ENCODE measurements around the gene RPS24. TPM values are rescaled to one million over a fixed set of nuclear protein-coding genes. Genes with fewer than 3 reads are reported as not detected.
A peak's percentile ranks its signal among the peaks of the same experiment; 100 is the strongest.

Gene RPS24
- total and polyA plus RNA-seq, 8 donors: 1,239 to 4,429 (median 3,593) TPM

DNA sequence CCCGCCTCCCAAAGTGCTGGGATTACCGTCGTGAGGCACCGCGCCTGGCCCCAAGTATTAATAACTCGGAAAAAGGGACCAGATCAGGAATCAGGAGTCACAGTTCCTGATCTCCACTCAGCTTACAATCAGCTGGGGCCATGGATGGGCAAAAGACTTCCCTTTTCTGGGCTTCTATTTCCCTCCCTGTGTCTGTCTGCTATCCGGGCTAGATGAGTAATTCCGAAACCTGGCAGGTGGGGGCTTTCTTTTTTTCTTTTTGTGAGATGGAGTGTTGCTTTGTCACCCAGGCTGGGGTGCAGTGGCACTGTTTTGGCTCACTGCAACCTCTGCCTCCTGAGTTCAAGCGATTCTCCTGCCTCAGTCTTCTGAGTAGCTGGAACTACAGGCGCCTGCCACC is 11.6 kb downstream of the RPS24 start:
- intact Hi-C loops (cut with DNase I): loop anchor here in 1 of 2 donors (10.0 kb wide), 2 partner anchors 610 to 1150 kb away; no protein-coding TSS in a partner anchor
- TF ChIP-seq, protein P1, sequence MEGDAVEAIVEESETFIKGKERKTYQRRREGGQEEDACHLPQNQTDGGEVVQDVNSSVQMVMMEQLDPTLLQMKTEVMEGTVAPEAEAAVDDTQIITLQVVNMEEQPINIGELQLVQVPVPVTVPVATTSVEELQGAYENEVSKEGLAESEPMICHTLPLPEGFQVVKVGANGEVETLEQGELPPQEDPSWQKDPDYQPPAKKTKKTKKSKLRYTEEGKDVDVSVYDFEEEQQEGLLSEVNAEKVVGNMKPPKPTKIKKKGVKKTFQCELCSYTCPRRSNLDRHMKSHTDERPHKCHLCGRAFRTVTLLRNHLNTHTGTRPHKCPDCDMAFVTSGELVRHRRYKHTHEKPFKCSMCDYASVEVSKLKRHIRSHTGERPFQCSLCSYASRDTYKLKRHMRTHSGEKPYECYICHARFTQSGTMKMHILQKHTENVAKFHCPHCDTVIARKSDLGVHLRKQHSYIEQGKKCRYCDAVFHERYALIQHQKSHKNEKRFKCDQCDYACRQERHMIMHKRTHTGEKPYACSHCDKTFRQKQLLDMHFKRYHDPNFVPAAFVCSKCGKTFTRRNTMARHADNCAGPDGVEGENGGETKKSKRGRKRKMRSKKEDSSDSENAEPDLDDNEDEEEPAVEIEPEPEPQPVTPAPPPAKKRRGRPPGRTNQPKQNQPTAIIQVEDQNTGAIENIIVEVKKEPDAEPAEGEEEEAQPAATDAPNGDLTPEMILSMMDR (IDR thresholded peaks at IDR 0.05): no peak
- no peak overlapping the region for H3K4me3 ChIP-seq

DNA sequence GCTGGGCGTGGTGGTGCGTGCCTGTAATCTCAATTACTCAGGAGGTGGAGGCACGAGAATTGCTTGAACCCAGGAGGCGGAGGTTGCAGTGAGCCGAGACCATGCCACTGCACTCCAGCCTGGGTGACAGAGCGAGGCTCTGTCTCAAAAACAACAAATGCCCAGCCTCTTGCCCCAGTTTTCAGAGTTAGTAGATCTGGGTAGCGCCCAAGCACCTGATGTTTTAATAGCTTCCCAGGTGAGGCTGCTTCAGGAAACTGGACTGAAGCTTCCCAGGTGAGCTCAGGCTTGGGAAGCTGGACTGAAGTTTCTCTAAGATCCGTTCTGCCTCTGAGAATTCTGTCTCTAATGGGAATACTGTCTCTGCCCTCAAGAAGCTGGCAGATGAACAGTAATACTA is 12.2 kb downstream of the RPS24 start:
- Histone ChIP-seq H3K9me3 (no peaks in the 10 kb centered on the region), H3K36me3 (peaks cover 0 to 31% of the 10 kb centered on the region in 2 donors), H3K27ac (no peak overlapping the region), H3K27me3 (no peaks in the 10 kb centered on the region), H3K4me1 (peaks cover 3 to 12% of the 10 kb centered on the region in 2 donors), H3K4me3 (no peak overlapping the region)
- no peak for DNase-seq
- TF ChIP-seq, protein P1 (IDR thresholded peaks at IDR 0.05): no peak
- intact Hi-C loops (cut with DNase I): loop anchor here in 1 of 2 donors (10.0 kb wide), 2 partner anchors 609 to 1149 kb away; no protein-coding TSS in a partner anchor
- no peak for ATAC-seq

More for the DNA sequence above, 11.6 kb downstream of the RPS24 start:
- DNase-seq (no peak), ATAC-seq (no peak)
- Histone ChIP-seq H3K27me3 (no peaks in the 10 kb centered on the region), H3K27ac (no peak overlapping the region), H3K9me3 (no peaks in the 10 kb centered on the region), H3K36me3 (peaks cover 0 to 37% of the 10 kb centered on the region in 2 donors), H3K4me1 (peaks cover 3 to 13% of the 10 kb centered on the region in 2 donors)

DNA sequence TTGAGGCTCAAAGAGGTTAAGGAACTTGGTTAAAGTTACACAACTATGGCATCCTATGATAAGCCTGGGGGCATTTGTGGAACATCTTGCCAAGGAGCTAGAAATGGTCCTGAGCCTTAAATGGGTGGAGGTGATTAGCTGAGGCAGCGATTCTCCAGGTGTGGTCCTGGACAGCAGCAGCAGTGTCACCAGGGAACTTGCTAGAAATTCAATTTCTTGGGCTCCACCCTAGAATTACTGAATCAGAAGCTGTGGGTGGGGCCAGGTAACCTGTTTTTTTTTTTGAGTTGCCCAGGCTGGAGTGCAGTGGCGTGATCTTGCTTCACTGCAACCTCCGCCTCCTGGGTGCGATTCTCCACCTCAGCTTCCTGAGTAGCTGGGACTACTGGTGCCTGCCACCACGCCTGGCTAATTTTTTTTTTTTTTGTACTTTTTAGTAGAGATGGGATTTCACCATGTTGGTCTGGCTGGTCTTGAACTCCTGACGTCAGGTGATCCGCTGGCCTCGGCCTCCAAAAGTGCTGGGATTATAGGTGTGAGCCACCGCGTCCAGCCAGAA is 13.1 kb downstream of the RPS24 start:
- no peak for ATAC-seq
- DNase-seq: no peak
- Histone ChIP-seq H3K27me3 (no peaks in the 10 kb centered on the region), H3K4me3 (no peak overlapping the region), H3K9me3 (no peaks in the 10 kb centered on the region), H3K27ac (no peak overlapping the region), H3K36me3 (peaks cover 0 to 21% of the 10 kb centered on the region in 2 donors), H3K4me1 (peaks cover 3 to 8% of the 10 kb centered on the region in 2 donors)
- intact Hi-C loops (cut with DNase I): loop anchor here in 1 of 2 donors (10.0 kb wide), 2 partner anchors 608 to 1148 kb away; no protein-coding TSS in a partner anchor
- TF ChIP-seq, protein P1 (IDR thresholded peaks at IDR 0.05): no peak

DNA sequence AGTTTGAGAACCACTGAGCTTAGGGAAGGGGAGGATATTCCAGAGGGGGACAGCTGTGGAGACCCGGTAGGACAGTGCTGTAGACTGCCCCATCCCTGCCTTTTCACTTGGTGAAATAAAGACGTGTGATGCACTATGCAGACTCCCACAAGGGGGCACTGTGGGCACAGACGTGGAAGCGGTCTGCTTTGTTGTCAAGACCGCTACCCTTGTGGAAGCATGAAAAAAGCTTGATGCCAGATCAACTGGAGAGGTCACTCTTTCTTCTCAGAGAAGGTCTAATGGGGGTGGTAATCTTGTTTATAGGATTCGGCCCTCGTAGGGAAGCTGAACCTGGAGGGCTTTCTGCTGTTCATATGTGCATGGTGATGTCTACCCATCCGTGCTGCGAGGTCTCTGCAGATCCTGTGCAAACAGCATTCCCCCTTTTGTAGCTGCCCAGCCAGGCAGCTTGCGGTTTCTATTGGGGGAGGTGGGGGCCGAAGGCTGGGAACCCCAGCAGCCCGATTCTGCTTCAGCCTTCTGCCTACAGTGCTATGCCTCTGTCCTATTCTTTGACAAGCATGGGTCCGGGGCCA is 13.7 kb downstream of the RPS24 start:
- H3K4me3 ChIP-seq: no peak overlapping the region
- H3K4me1 ChIP-seq: peaks cover 3 to 8% of the 10 kb centered on the region in 2 donors
- H3K27ac ChIP-seq: no peak overlapping the region
- no peaks in the 10 kb centered on the region for H3K9me3 ChIP-seq
- TF ChIP-seq, protein P1 (IDR thresholded peaks at IDR 0.05): peak; percentile 76 to 89
- H3K36me3 ChIP-seq: peaks cover 0 to 15% of the 10 kb centered on the region in 2 donors
- no peaks in the 10 kb centered on the region for H3K27me3 ChIP-seq
- intact Hi-C loops (cut with DNase I): loop anchor here in 1 of 2 donors (10.0 kb wide), 2 partner anchors 607 to 1147 kb away; no protein-coding TSS in a partner anchor
- peak; percentile 81 to 90 (median 85) for DNase-seq
- ATAC-seq: peak; percentile 95

DNA sequence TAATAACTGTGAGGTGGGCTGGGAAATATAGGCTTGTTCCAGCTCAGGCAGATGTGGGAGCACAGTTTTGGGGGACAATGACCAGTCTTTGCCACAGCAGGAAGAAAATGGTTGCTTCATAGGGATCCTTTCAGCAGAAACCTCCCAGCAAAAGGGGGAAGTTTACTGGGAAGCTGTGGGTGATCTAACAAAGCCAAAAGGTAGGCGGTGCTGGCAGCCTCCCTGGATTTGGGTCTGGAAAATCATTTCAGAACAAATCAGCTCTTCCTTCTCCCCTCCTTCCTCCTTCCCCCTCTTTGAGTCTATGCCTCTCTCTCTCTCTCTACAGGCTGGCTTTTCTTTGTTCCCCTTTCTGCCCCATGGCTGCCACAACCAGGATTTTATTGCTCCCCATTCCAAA is 16.2 kb downstream of the RPS24 start:
- no peak overlapping the region for H3K27ac ChIP-seq
- no peaks in the 10 kb centered on the region for H3K36me3 ChIP-seq
- intact Hi-C loops (cut with DNase I): loop anchor here in 1 of 2 donors (10.0 kb wide), 2 partner anchors 605 to 1145 kb away; no protein-coding TSS in a partner anchor
- no peaks in the 10 kb centered on the region for H3K27me3 ChIP-seq
- no peaks in the 10 kb centered on the region for H3K9me3 ChIP-seq
- TF ChIP-seq, protein P1 (IDR thresholded peaks at IDR 0.05): no peak
- DNase-seq (no peak), ATAC-seq (no peak)
- H3K4me3 ChIP-seq: no peak overlapping the region
- H3K4me1 ChIP-seq: peaks cover 3 to 8% of the 10 kb centered on the region in 2 donors

Data from left lung (tissue), 10 donors.